Measurements from ENCODE around the gene ZNF70.

ZNF70 gene

GRCh38 chr22:23754220-23754919, 3.5 kb upstream of the ZNF70 start, which contains the start of gene VPREB3:
TSS of gene VPREB3 (minus strand) at chr22:23754425. CDS start at chr22:23754363, 62 bp downstream.
- Histone ChIP-seq H3K27me3 (ENCODE audit: control insufficient read depth, insufficient read depth, low read length) (no peaks in the 10 kb centered on the region), H3K4me1 (ENCODE audit: control insufficient read depth, insufficient read depth, low read length) (peaks cover 4% of the 10 kb centered on the region; the same call in 1 of the 2 replicates), H3K27ac (ENCODE audit: low read depth, low read length) (no peak within 1 kb of the TSS), H3K9ac (ENCODE audit: low read depth, low read length) (no peak within 1 kb of the TSS), H3K4me3 (ENCODE audit: low read depth, low read length) (no peak within 1 kb of the TSS), H3K36me3 (ENCODE audit: control insufficient read depth, insufficient read depth, low read length) (no peaks in the 10 kb centered on the region), H3K9me3 (ENCODE audit: control insufficient read depth, insufficient read depth, low read length) (no peaks in the 10 kb centered on the region)

GRCh38 chr22:23753385-23753784, 2.5 kb upstream of the ZNF70 start:
- no peaks in the 10 kb centered on the region for H3K9me3 ChIP-seq (ENCODE audit: control insufficient read depth, insufficient read depth, low read length)
- H3K27ac ChIP-seq (ENCODE audit: low read depth, low read length), result no peak overlapping the region
- H3K4me1 ChIP-seq (ENCODE audit: control insufficient read depth, insufficient read depth, low read length), result peaks cover 4% of the 10 kb centered on the region; the same call in 1 of the 2 replicates
- no peaks in the 10 kb centered on the region for H3K36me3 ChIP-seq (ENCODE audit: control insufficient read depth, insufficient read depth, low read length)
- no peak overlapping the region for H3K4me3 ChIP-seq (ENCODE audit: low read depth, low read length)
- H3K27me3 ChIP-seq (ENCODE audit: control insufficient read depth, insufficient read depth, low read length), result no peaks in the 10 kb centered on the region
- no peak overlapping the region for H3K9ac ChIP-seq (ENCODE audit: low read depth, low read length)

GRCh38 chr22:23752750-23753149, 1.8 kb upstream of the ZNF70 start:
- Histone ChIP-seq H3K4me3 (ENCODE audit: low read depth, low read length) (no peak overlapping the region), H3K9ac (ENCODE audit: low read depth, low read length) (no peak overlapping the region), H3K9me3 (ENCODE audit: control insufficient read depth, insufficient read depth, low read length) (no peaks in the 10 kb centered on the region), H3K27me3 (ENCODE audit: control insufficient read depth, insufficient read depth, low read length) (no peaks in the 10 kb centered on the region), H3K36me3 (ENCODE audit: control insufficient read depth, insufficient read depth, low read length) (no peaks in the 10 kb centered on the region), H3K27ac (ENCODE audit: low read depth, low read length) (no peak overlapping the region), H3K4me1 (ENCODE audit: control insufficient read depth, insufficient read depth, low read length) (peaks cover 4% of the 10 kb centered on the region; the same call in 1 of the 2 replicates)

GRCh38 chr22:23752090-23752691, 1.3 kb upstream of the ZNF70 start:
- Histone ChIP-seq H3K9ac (ENCODE audit: low read depth, low read length) (no peak overlapping the region), H3K9me3 (ENCODE audit: control insufficient read depth, insufficient read depth, low read length) (no peaks in the 10 kb centered on the region), H3K4me1 (ENCODE audit: control insufficient read depth, insufficient read depth, low read length) (peaks cover 4% of the 10 kb centered on the region; the same call in 1 of the 2 replicates), H3K4me3 (ENCODE audit: low read depth, low read length) (no peak overlapping the region), H3K27ac (ENCODE audit: low read depth, low read length) (no peak overlapping the region), H3K27me3 (ENCODE audit: control insufficient read depth, insufficient read depth, low read length) (no peaks in the 10 kb centered on the region), H3K36me3 (ENCODE audit: control insufficient read depth, insufficient read depth, low read length) (no peaks in the 10 kb centered on the region)

- Histone ChIP-seq H3K27ac (ENCODE audit: low read depth, low read length) (peak overlapping the region; percentile 79), H3K36me3 (ENCODE audit: control insufficient read depth, insufficient read depth, low read length) (no peaks in the 10 kb centered on the region), H3K4me1 (ENCODE audit: control insufficient read depth, insufficient read depth, low read length) (peaks cover 4% of the 10 kb centered on the region; the same call in 1 of the 2 replicates)
Measured at GRCh38 chr22:23751441-23751996, 607 bp upstream of the ZNF70 start.

GRCh38 chr22:23750367-23750713, 572 bp downstream of the ZNF70 start:
- peak overlapping the region; percentile 79 for H3K4me3 ChIP-seq (ENCODE audit: low read depth, low read length)
- no peak overlapping the region for H3K9ac ChIP-seq (ENCODE audit: low read depth, low read length)
- no peak overlapping the region for H3K27ac ChIP-seq (ENCODE audit: low read depth, low read length)
- H3K36me3 ChIP-seq (ENCODE audit: control insufficient read depth, insufficient read depth, low read length), result no peaks in the 10 kb centered on the region
- H3K9me3 ChIP-seq (ENCODE audit: control insufficient read depth, insufficient read depth, low read length), result no peaks in the 10 kb centered on the region
- H3K4me1 ChIP-seq (ENCODE audit: control insufficient read depth, insufficient read depth, low read length), result peaks cover 4% of the 10 kb centered on the region; the same call in 1 of the 2 replicates
- H3K27me3 ChIP-seq (ENCODE audit: control insufficient read depth, insufficient read depth, low read length), result no peaks in the 10 kb centered on the region

More at GRCh38 chr22:23751441-23751996, 607 bp upstream of the ZNF70 start:
- no peaks in the 10 kb centered on the region for H3K27me3 ChIP-seq (ENCODE audit: control insufficient read depth, insufficient read depth, low read length)
- no peaks in the 10 kb centered on the region for H3K9me3 ChIP-seq (ENCODE audit: control insufficient read depth, insufficient read depth, low read length)
- H3K9ac ChIP-seq (ENCODE audit: low read depth, low read length), result peak overlapping the region; percentile 85
- peak overlapping the region; percentile 84 for H3K4me3 ChIP-seq (ENCODE audit: low read depth, low read length)

- peaks cover 3% of the 10 kb centered on the region; the same call in 1 of the 2 replicates for H3K36me3 ChIP-seq (ENCODE audit: control insufficient read depth, insufficient read depth, low read length)
- H3K27me3 ChIP-seq (ENCODE audit: control insufficient read depth, insufficient read depth, low read length), result no peaks in the 10 kb centered on the region
- no peak overlapping the region for H3K9ac ChIP-seq (ENCODE audit: low read depth, low read length)
- H3K4me3 ChIP-seq (ENCODE audit: low read depth, low read length), result peak overlapping the region; percentile 79
- H3K4me1 ChIP-seq (ENCODE audit: control insufficient read depth, insufficient read depth, low read length), result peaks cover 4% of the 10 kb centered on the region; the same call in 1 of the 2 replicates
- H3K9me3 ChIP-seq (ENCODE audit: control insufficient read depth, insufficient read depth, low read length), result no peaks in the 10 kb centered on the region
- no peak overlapping the region for H3K27ac ChIP-seq (ENCODE audit: low read depth, low read length)
Measured at GRCh38 chr22:23749841-23750301, 1.0 kb downstream of the ZNF70 start.

GRCh38 chr22:23745791-23746190, 5.1 kb downstream of the ZNF70 start:
- no peak overlapping the region for H3K9ac ChIP-seq (ENCODE audit: low read depth, low read length)
- H3K36me3 ChIP-seq (ENCODE audit: control insufficient read depth, insufficient read depth, low read length), result peaks cover 28% of the 10 kb centered on the region
- H3K4me1 ChIP-seq (ENCODE audit: control insufficient read depth, insufficient read depth, low read length), result peaks cover 4% of the 10 kb centered on the region; the same call in 1 of the 2 replicates

GRCh38 chr22:23744485-23744884, 6.4 kb downstream of the ZNF70 start:
- Histone ChIP-seq H3K27me3 (ENCODE audit: control insufficient read depth, insufficient read depth, low read length) (no peaks in the 10 kb centered on the region), H3K9ac (ENCODE audit: low read depth, low read length) (no peak overlapping the region), H3K4me3 (ENCODE audit: low read depth, low read length) (no peak overlapping the region), H3K27ac (ENCODE audit: low read depth, low read length) (no peak overlapping the region), H3K9me3 (ENCODE audit: control insufficient read depth, insufficient read depth, low read length) (no peaks in the 10 kb centered on the region), H3K36me3 (ENCODE audit: control insufficient read depth, insufficient read depth, low read length) (peaks cover 28% of the 10 kb centered on the region), H3K4me1 (ENCODE audit: control insufficient read depth, insufficient read depth, low read length) (peaks cover under 1% of the 10 kb centered on the region; the same call in 1 of the 2 replicates)

More at GRCh38 chr22:23745791-23746190, 5.1 kb downstream of the ZNF70 start:
- Histone ChIP-seq H3K9me3 (ENCODE audit: control insufficient read depth, insufficient read depth, low read length) (no peaks in the 10 kb centered on the region), H3K27ac (ENCODE audit: low read depth, low read length) (no peak overlapping the region), H3K4me3 (ENCODE audit: low read depth, low read length) (no peak overlapping the region), H3K27me3 (ENCODE audit: control insufficient read depth, insufficient read depth, low read length) (no peaks in the 10 kb centered on the region)

- H3K27ac ChIP-seq (ENCODE audit: low read depth, low read length), result no peak overlapping the region
- no peaks in the 10 kb centered on the region for H3K4me1 ChIP-seq (ENCODE audit: control insufficient read depth, insufficient read depth, low read length)
- H3K9ac ChIP-seq (ENCODE audit: low read depth, low read length), result no peak overlapping the region
- no peaks in the 10 kb centered on the region for H3K27me3 ChIP-seq (ENCODE audit: control insufficient read depth, insufficient read depth, low read length)
- H3K36me3 ChIP-seq (ENCODE audit: control insufficient read depth, insufficient read depth, low read length), result peaks cover 28% of the 10 kb centered on the region
- H3K9me3 ChIP-seq (ENCODE audit: control insufficient read depth, insufficient read depth, low read length), result no peaks in the 10 kb centered on the region
- H3K4me3 ChIP-seq (ENCODE audit: low read depth, low read length), result no peak overlapping the region
Measured at GRCh38 chr22:23744001-23744400, 6.9 kb downstream of the ZNF70 start.

- H3K9me3 ChIP-seq (ENCODE audit: control insufficient read depth, insufficient read depth, low read length), result no peaks in the 10 kb centered on the region
- no peak overlapping the region for H3K4me3 ChIP-seq (ENCODE audit: low read depth, low read length)
- H3K27me3 ChIP-seq (ENCODE audit: control insufficient read depth, insufficient read depth, low read length), result no peaks in the 10 kb centered on the region
- no peak overlapping the region for H3K9ac ChIP-seq (ENCODE audit: low read depth, low read length)
- peaks cover 28% of the 10 kb centered on the region for H3K36me3 ChIP-seq (ENCODE audit: control insufficient read depth, insufficient read depth, low read length)
- H3K27ac ChIP-seq (ENCODE audit: low read depth, low read length), result no peak overlapping the region
- H3K4me1 ChIP-seq (ENCODE audit: control insufficient read depth, insufficient read depth, low read length), result no peaks in the 10 kb centered on the region
Measured at GRCh38 chr22:23743303-23743705, 7.6 kb downstream of the ZNF70 start.
